ENCODE measurements around the gene PAWR. TPM values are rescaled to one million over a fixed set of nuclear protein-coding genes. Genes with fewer than 3 reads are reported as not detected.

The PAWR gene
- total RNA-seq, 1 experiment from 2014 or later = 106 TPM

- TF ChIP-seq YY1 (IDR thresholded peaks at IDR 0.05; ENCODE audit: extremely low read depth, insufficient replicate concordance, low read depth, low read length) = no peak
- TF ChIP-seq POLR2AphosphoS5 (IDR thresholded peaks at IDR 0.05; ENCODE audit: low read depth, low read length) = no peak
- TF ChIP-seq SIN3A (IDR thresholded peaks at IDR 0.05; ENCODE audit: low read depth) = no peak
Observed at GRCh38 chr12:79657136-79657535, 33.6 kb downstream of the PAWR start (continued).

GRCh38 chr12:79655036-79655435, 35.7 kb downstream of the PAWR start:
- DNase-seq (ENCODE audit: low read depth, low spot score) = no peak
- Histone ChIP-seq H3K4me3 (replicated peaks in 1 of 2; ENCODE audit: low read depth in 1 of 2, low read length in 2 of 2) (no peak overlapping the region), H3K27me3 (ENCODE audit: insufficient read depth, low read length) (no peaks in the 10 kb centered on the region), H3K9ac (ENCODE audit: low read length) (no peak overlapping the region), H3K4me1 (ENCODE audit: control insufficient read depth in 1 of 2, insufficient read depth in 2 of 2, low read length in 2 of 2) (no peaks in the 10 kb centered on the region), H3K9me3 (ENCODE audit: control insufficient read depth in 1 of 2, insufficient read depth in 1 of 2, low read depth in 1 of 2, low read length in 2 of 2) (no peaks in the 10 kb centered on the region), H3K4me2 (ENCODE audit: low read length) (no peak overlapping the region), H4K20me1 (ENCODE audit: insufficient read depth) (peaks cover 3% of the 10 kb centered on the region; the same call in 1 of the 2 replicates), H3K79me2 (ENCODE audit: insufficient read depth, low read length) (peaks cover 77% of the 10 kb centered on the region), H2AFZ (ENCODE audit: low read depth, low read length, poor library complexity, severe bottlenecking) (no peak overlapping the region), H3K27ac (ENCODE audit: low read depth, low read length) (no peak overlapping the region), H3K36me3 (ENCODE audit: control insufficient read depth in 1 of 2, insufficient read depth in 2 of 2, low read length in 2 of 2) (no peaks in the 10 kb centered on the region), H3K9me2 (ENCODE audit: insufficient read depth) (no peaks in the 10 kb centered on the region)
- ChIA-PET POLR2A (no interaction called here), CTCF (no interaction called here), RAD21 (ENCODE audit: low non-redundant PET in 1 of 2, low total read pairs in 2 of 2, uncharacterized antibody in 2 of 2, unreplicated experiment in 2 of 2) (no interaction called here)
- TF ChIP-seq YY1 (IDR thresholded peaks at IDR 0.05; ENCODE audit: extremely low read depth, insufficient replicate concordance, low read depth, low read length) = no peak
- TF ChIP-seq JUND (IDR thresholded peaks at IDR 0.05) = no peak
- no peak for TF ChIP-seq ATF3 (IDR thresholded peaks at IDR 0.05)
- no peak for TF ChIP-seq MAX (IDR thresholded peaks at IDR 0.05)
- no peak for TF ChIP-seq EZH2phosphoT487 (IDR thresholded peaks at IDR 0.05; ENCODE audit: borderline replicate concordance)
- no peak for TF ChIP-seq CBX3 (IDR thresholded peaks at IDR 0.05; ENCODE audit: low read depth)
- TF ChIP-seq REST (IDR thresholded peaks at IDR 0.05; ENCODE audit: low read depth) = no peak
- TF ChIP-seq TCF7L2 (IDR thresholded peaks at IDR 0.05; ENCODE audit: borderline replicate concordance, extremely low read depth, insufficient read depth, insufficient read length) = no peak
- TF ChIP-seq EZH2 (IDR thresholded peaks at IDR 0.05) = no peak
- TF ChIP-seq SRF (IDR thresholded peaks at IDR 0.05; ENCODE audit: low read depth) = no peak
- no peak for TF ChIP-seq POLR2A (IDR thresholded peaks at IDR 0.05; ENCODE audit: borderline replicate concordance, extremely low read depth, insufficient read depth, insufficient read length)
- no peak for TF ChIP-seq CTCF (IDR thresholded peaks at IDR 0.05 in 2 of 3, conservative IDR thresholded peaks at IDR 0.05 in 1 of 3; ENCODE audit: borderline replicate concordance in 1 of 3, insufficient read depth in 1 of 3, low read depth in 2 of 3, low read length in 2 of 3)
- no TSS peak for BruUV-seq (replicated peaks)
- no peak for ATAC-seq
- intact Hi-C loops (cut with micrococcal nuclease) = no loop called here
